GM12891 (cell line): ENCODE data around the gene SNX19.

Source experiments
- POLR2A ChIP-seq: IDR thresholded peaks from 2 replicates; pipeline ENCODE4 v1.6.1; 2011; ENCODE audit warnings: low read depth, low read length, control low read depth
- POLR2AphosphoS5 ChIP-seq: IDR thresholded peaks from 2 replicates; pipeline ENCODE4 v1.6.1; 2011; ENCODE audit warnings: low read depth, low read length, control low read depth

- TF ChIP-seq POLR2AphosphoS5 (no peak), POLR2A (no peak)
Measured at GRCh38 chr11:130872513-130872912, 43.8 kb downstream of the SNX19 start.
